ENCODE results near the gene PQBP1. TPM values are rescaled to one million over a fixed set of nuclear protein-coding genes. Genes with fewer than 3 reads are reported as not detected.

Gene PQBP1
- total RNA-seq, 4 donors from 2014 or later: 61.3 to 90.4 (median 67.8) TPM

DNA sequence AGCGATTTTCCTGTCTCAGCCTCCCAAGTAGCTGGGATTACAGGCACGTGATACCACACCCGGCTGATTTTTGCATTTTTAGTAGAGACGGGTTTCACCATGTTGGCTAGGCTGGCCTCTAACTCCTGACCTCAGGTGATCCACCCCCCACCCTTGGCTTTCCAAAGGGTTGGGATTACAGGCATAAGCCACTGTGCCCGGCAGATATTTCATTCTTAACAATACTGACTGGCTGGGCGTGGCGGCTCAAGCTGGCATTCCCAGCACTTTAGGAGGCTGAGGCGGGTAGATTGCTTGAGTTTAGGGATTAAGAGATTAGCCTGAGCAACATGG, 1.3 kb downstream of the PQBP1 start:
- in situ Hi-C loops (cut with MboI; ENCODE audit: low sequenced_read_pairs in 4 of 4): loop anchor here in 1 of 4 donors (10.0 kb wide), 1 partner anchor 94 kb away; the partner anchor contains the start of gene HDAC6
- intact Hi-C loops (cut with DNase I; ENCODE audit: low total_unique reads): loop anchor here (5.0 to 10.0 kb wide), 4 partner anchors 103 to 302 kb away; partner anchors contain the start of genes GRIPAP1, MAGIX and WDR13
- no peaks in the 10 kb centered on the region for H3K27me3 ChIP-seq
- peaks cover 0 to 12% of the 10 kb centered on the region in 2 donors for H3K4me1 ChIP-seq
- ATAC-seq (no peak), DNase-seq (no peak)
- TF ChIP-seq, protein P1, sequence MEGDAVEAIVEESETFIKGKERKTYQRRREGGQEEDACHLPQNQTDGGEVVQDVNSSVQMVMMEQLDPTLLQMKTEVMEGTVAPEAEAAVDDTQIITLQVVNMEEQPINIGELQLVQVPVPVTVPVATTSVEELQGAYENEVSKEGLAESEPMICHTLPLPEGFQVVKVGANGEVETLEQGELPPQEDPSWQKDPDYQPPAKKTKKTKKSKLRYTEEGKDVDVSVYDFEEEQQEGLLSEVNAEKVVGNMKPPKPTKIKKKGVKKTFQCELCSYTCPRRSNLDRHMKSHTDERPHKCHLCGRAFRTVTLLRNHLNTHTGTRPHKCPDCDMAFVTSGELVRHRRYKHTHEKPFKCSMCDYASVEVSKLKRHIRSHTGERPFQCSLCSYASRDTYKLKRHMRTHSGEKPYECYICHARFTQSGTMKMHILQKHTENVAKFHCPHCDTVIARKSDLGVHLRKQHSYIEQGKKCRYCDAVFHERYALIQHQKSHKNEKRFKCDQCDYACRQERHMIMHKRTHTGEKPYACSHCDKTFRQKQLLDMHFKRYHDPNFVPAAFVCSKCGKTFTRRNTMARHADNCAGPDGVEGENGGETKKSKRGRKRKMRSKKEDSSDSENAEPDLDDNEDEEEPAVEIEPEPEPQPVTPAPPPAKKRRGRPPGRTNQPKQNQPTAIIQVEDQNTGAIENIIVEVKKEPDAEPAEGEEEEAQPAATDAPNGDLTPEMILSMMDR (IDR thresholded peaks at IDR 0.05 in 4 of 5, conservative IDR thresholded peaks at IDR 0.05 in 1 of 5): no peak
- TF ChIP-seq POLR2A (IDR thresholded peaks at IDR 0.05): no peak
- no peaks in the 10 kb centered on the region for H3K9me3 ChIP-seq
- no peak overlapping the region for H3K4me3 ChIP-seq
- H3K36me3 ChIP-seq: peaks cover 0 to 24% of the 10 kb centered on the region in 2 donors
- peak overlapping the region; percentile 22 to 95 (median 92) for H3K27ac ChIP-seq

DNA sequence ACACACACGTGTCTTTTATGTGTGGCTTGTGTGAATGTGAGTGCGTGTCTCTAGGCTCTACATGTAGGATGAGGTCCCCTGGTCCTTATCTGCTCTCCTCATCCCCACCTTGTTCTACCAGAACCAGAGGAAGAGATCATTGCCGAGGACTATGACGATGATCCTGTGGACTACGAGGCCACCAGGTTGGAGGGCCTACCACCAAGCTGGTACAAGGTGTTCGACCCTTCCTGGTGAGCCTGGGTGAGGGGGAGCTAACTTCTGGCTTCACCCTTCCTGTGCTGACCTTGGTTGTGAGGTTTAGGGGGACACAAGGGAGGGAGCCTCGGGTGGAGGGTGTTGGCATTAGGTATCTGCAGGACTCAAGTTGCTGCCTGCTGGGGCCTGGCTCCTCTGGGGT, 3.3 kb downstream of the PQBP1 start:
- Histone ChIP-seq H3K9me3 (no peaks in the 10 kb centered on the region), H3K27ac (no peak overlapping the region), H3K4me3 (no peak overlapping the region), H3K27me3 (no peaks in the 10 kb centered on the region), H3K4me1 (peaks cover 0 to 12% of the 10 kb centered on the region in 2 donors), H3K36me3 (peaks cover 0 to 24% of the 10 kb centered on the region in 2 donors)
- in situ Hi-C loops (cut with MboI; ENCODE audit: low sequenced_read_pairs in 4 of 4): no loop called here
- DNase-seq: no peak
- ATAC-seq: no peak
- intact Hi-C loops (cut with DNase I; ENCODE audit: low total_unique reads): no loop called here
- TF ChIP-seq, protein P1 (IDR thresholded peaks at IDR 0.05 in 4 of 5, conservative IDR thresholded peaks at IDR 0.05 in 1 of 5): no peak
- no peak for TF ChIP-seq POLR2A (IDR thresholded peaks at IDR 0.05)

DNA sequence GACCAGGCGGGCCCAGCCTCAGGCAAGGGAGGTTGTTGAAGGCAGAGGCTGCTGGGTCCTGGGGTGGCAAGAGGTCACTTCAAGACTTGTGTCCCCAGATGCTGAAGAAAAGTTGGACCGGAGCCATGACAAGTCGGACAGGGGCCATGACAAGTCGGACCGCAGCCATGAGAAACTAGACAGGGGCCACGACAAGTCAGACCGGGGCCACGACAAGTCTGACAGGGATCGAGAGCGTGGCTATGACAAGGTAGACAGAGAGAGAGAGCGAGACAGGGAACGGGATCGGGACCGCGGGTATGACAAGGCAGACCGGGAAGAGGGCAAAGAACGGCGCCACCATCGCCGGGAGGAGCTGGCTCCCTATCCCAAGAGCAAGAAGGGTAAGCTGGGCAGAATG, 4.4 kb downstream of the PQBP1 start:
- in situ Hi-C loops (cut with MboI; ENCODE audit: low sequenced_read_pairs in 4 of 4): no loop called here
- Histone ChIP-seq H3K36me3 (peaks cover 0 to 24% of the 10 kb centered on the region in 2 donors), H3K27me3 (no peaks in the 10 kb centered on the region), H3K4me1 (peaks cover 0 to 7% of the 10 kb centered on the region in 2 donors), H3K4me3 (no peak overlapping the region), H3K9me3 (no peaks in the 10 kb centered on the region), H3K27ac (no peak overlapping the region)
- TF ChIP-seq, protein P1 (IDR thresholded peaks at IDR 0.05 in 4 of 5, conservative IDR thresholded peaks at IDR 0.05 in 1 of 5): no peak
- TF ChIP-seq POLR2A (IDR thresholded peaks at IDR 0.05): no peak
- ATAC-seq (no peak), DNase-seq (no peak)
- intact Hi-C loops (cut with DNase I; ENCODE audit: low total_unique reads): no loop called here

DNA sequence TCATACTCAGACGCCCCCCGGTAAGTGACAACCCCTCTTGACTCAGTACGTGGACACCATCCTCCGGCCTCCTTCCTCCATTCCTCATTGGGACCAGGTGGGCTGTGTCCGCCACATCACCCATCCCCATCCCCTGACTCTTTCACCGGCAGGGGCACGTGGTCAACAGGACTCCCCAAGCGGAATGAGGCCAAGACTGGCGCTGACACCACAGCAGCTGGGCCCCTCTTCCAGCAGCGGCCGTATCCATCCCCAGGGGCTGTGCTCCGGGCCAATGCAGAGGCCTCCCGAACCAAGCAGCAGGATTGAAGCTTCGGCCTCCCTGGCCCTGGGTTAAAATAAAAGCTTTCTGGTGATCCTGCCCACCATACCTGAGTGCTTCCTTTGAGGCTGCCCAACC, 5.0 kb downstream of the PQBP1 start:
- Histone ChIP-seq H3K27ac (no peak overlapping the region), H3K36me3 (peaks cover 0 to 24% of the 10 kb centered on the region in 2 donors), H3K4me1 (peaks cover 0 to 7% of the 10 kb centered on the region in 2 donors), H3K9me3 (no peaks in the 10 kb centered on the region), H3K4me3 (no peak overlapping the region), H3K27me3 (no peaks in the 10 kb centered on the region)
- TF ChIP-seq POLR2A (IDR thresholded peaks at IDR 0.05): no peak
- TF ChIP-seq, protein P1 (IDR thresholded peaks at IDR 0.05 in 4 of 5, conservative IDR thresholded peaks at IDR 0.05 in 1 of 5): no peak
- ATAC-seq (no peak), DNase-seq (no peak)
- intact Hi-C loops (cut with DNase I; ENCODE audit: low total_unique reads): no loop called here
- in situ Hi-C loops (cut with MboI; ENCODE audit: low sequenced_read_pairs in 4 of 4): no loop called here

DNA sequence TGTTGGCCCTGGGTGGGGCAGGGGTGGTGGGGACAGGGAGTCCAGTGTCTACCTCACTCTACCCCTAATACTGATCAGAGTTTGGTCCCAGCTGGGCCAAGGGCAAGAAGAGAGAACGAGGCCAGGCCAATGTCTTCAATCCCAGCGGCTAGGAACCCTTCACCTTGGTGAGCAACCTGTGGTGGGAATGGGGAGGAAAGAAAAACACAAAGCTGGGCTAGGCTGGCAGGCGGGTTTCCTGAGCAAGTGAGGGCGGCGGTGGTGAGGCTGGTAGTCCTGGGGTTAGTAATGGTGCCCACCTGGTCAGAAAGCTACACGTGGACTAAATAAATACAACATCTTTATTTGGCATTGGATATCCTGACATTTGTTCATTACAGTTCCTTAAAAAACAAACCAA, 5.6 kb downstream of the PQBP1 start:
- intact Hi-C loops (cut with DNase I; ENCODE audit: low total_unique reads) (no loop called here), in situ Hi-C loops (cut with MboI; ENCODE audit: low sequenced_read_pairs in 4 of 4) (no loop called here)
- H3K27me3 ChIP-seq: no peaks in the 10 kb centered on the region
- no peak for TF ChIP-seq POLR2A (IDR thresholded peaks at IDR 0.05)
- TF ChIP-seq, protein P1 (IDR thresholded peaks at IDR 0.05 in 4 of 5, conservative IDR thresholded peaks at IDR 0.05 in 1 of 5): no peak
- no peak overlapping the region for H3K4me3 ChIP-seq
- ATAC-seq (no peak), DNase-seq (no peak)
- no peak overlapping the region for H3K27ac ChIP-seq
- peaks cover 0 to 7% of the 10 kb centered on the region in 2 donors for H3K4me1 ChIP-seq
- no peaks in the 10 kb centered on the region for H3K9me3 ChIP-seq
- peaks cover 0 to 24% of the 10 kb centered on the region in 2 donors for H3K36me3 ChIP-seq
